Calu3 (cell line): ENCODE results near the gene KTN1. TPM values are rescaled to one million over a fixed set of nuclear protein-coding genes. Genes with fewer than 3 reads are reported as not detected.

ENCODE experiments used
- BruUV-seq: library from RNA; stranded (reverse); fragments of 400-500 nt; replicated peaks from 2 replicates; lab custom pipeline; 2021; lab: Mats Ljungman, UMichigan
- CTCF ChIA-PET: fragments of 300-600 bp; sonication (Branson Sonifier 250); formaldehyde crosslinking; loops from one replicate; lab custom pipeline; 2022; ENCODE audit warnings: antibody characterized with exemption; lab: Charles Lee
- DNase-seq: peaks from one replicate; pipeline ENCODE4 v3.0.0; 2022
- H3K27ac Mint-ChIP-seq: one replicate; pipeline ENCODE4 v1.8.0; 2022; ENCODE audit warnings: mixed read lengths; ENCODE audit not compliant: unreplicated experiment
- H3K27me3 Mint-ChIP-seq: one replicate; pipeline ENCODE4 v1.8.0; 2022; ENCODE audit warnings: mixed read lengths; ENCODE audit not compliant: unreplicated experiment
- H3K36me3 Mint-ChIP-seq: one replicate; pipeline ENCODE4 v1.8.0; 2022; ENCODE audit warnings: mild to moderate bottlenecking, moderate library complexity, mixed read lengths; ENCODE audit not compliant: insufficient read depth, unreplicated experiment
- H3K4me1 Mint-ChIP-seq: one replicate; pipeline ENCODE4 v1.8.0; 2022; ENCODE audit warnings: mild to moderate bottlenecking, low read depth, mixed read lengths; ENCODE audit not compliant: unreplicated experiment
- H3K4me3 Mint-ChIP-seq: one replicate; pipeline ENCODE4 v1.8.0; 2022; ENCODE audit warnings: mild to moderate bottlenecking, low read depth, moderate library complexity, mixed read lengths; ENCODE audit not compliant: unreplicated experiment
- H3K9me3 Mint-ChIP-seq: one replicate; pipeline ENCODE4 v1.8.0; 2022; ENCODE audit warnings: low read depth, mixed read lengths; ENCODE audit not compliant: unreplicated experiment
- intact Hi-C: fragments of 100-400 bp; cut with micrococcal nuclease; formaldehyde crosslinking; loops from one replicate; pipeline ENCODE4 v1.10.0; 2022; ENCODE audit not compliant: unreplicated experiment
- total RNA-seq: library from RNA; stranded (reverse); gene quantifications from 2 replicates; pipeline ENCODE4 v1.2.3, GENCODE V29; 2022
- TF ChIP-seq, protein P1 (sequence below): fragments of 200-600 bp; IDR thresholded peaks from one replicate; pipeline ENCODE4 v1.8.0; 2022; ENCODE audit warnings: antibody characterized with exemption; ENCODE audit not compliant: unreplicated experiment

Gene KTN1
- total RNA-seq, 1 experiment from 2014 or later = 141 TPM

DNA sequence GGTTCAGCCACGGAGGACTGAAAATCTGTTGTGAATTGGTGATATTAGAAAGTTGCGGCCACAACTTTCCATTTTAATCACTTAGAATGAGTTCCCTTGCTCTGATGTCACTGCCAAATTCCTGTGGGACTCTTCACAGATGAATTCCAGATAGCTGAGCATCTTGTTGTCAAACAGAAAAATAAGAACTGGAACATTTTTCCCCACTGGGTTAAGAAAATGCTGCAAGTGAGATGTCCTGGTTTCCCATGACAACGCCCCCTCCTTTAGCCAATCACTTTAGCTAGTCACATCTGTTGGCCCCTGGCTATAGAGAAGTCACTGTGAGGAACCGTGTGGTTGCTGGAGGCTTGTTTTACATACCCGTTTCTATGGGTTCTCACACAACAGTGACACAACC lies 135.9 kb downstream of the KTN1 start:
- CTCF ChIA-PET = no interaction called here

GRCh38 chr14:55717621-55718020 lies 137.6 kb downstream of the KTN1 start:
- DNase-seq = no peak
- H3K4me1 Mint-ChIP-seq = peaks cover 18% of the 10 kb centered on the region
- peaks cover 4% of the 10 kb centered on the region for H3K36me3 Mint-ChIP-seq
- H3K4me3 Mint-ChIP-seq = no peak overlapping the region
- no peaks in the 10 kb centered on the region for H3K27me3 Mint-ChIP-seq
- H3K27ac Mint-ChIP-seq = no peak overlapping the region
- TF ChIP-seq, protein P1, sequence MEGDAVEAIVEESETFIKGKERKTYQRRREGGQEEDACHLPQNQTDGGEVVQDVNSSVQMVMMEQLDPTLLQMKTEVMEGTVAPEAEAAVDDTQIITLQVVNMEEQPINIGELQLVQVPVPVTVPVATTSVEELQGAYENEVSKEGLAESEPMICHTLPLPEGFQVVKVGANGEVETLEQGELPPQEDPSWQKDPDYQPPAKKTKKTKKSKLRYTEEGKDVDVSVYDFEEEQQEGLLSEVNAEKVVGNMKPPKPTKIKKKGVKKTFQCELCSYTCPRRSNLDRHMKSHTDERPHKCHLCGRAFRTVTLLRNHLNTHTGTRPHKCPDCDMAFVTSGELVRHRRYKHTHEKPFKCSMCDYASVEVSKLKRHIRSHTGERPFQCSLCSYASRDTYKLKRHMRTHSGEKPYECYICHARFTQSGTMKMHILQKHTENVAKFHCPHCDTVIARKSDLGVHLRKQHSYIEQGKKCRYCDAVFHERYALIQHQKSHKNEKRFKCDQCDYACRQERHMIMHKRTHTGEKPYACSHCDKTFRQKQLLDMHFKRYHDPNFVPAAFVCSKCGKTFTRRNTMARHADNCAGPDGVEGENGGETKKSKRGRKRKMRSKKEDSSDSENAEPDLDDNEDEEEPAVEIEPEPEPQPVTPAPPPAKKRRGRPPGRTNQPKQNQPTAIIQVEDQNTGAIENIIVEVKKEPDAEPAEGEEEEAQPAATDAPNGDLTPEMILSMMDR = no peak
- CTCF ChIA-PET = interaction anchor here (0.5 kb wide), 1 partner anchor 15 kb away, joined by 3 read pairs; no protein-coding TSS in a partner anchor
- H3K9me3 Mint-ChIP-seq = peaks cover 2% of the 10 kb centered on the region
- intact Hi-C loops = no loop called here
- no TSS peak for BruUV-seq

More for the DNA sequence above, 135.9 kb downstream of the KTN1 start:
- Mint-ChIP-seq H3K9me3 (no peaks in the 10 kb centered on the region), H3K4me3 (no peak overlapping the region), H3K36me3 (no peaks in the 10 kb centered on the region), H3K4me1 (peaks cover 9% of the 10 kb centered on the region), H3K27me3 (no peaks in the 10 kb centered on the region), H3K27ac (no peak overlapping the region)
- TF ChIP-seq, protein P1 = no peak
- BruUV-seq = no TSS peak
- DNase-seq = no peak
- intact Hi-C loops = no loop called here

DNA sequence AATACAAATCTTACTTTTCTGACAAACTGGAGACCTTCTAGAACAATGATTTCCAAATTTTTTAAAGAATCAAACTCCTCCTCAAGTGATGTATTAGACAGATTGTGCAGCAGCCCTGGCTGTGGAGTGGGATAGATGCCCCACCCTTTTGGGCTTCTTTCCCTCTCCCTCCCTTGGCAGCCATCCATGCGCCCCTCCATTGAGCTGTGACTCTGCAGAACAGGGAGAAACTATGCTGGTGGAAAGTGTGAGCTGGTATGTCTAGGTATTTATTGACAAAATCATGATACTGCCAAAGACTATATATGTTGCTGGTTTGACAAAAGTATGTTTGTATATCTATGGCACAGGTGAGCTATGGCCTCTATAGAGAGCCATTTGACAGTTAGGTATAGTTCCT lies 138.5 kb downstream of the KTN1 start:
- no peak for DNase-seq
- H3K4me1 Mint-ChIP-seq = peaks cover 18% of the 10 kb centered on the region
- BruUV-seq = no TSS peak
- no peak overlapping the region for H3K27ac Mint-ChIP-seq
- H3K36me3 Mint-ChIP-seq = peaks cover 4% of the 10 kb centered on the region
- no peak overlapping the region for H3K4me3 Mint-ChIP-seq
- TF ChIP-seq, protein P1 = no peak
- H3K9me3 Mint-ChIP-seq = peaks cover 2% of the 10 kb centered on the region
- intact Hi-C loops = no loop called here
- CTCF ChIA-PET = no interaction called here
- H3K27me3 Mint-ChIP-seq = no peaks in the 10 kb centered on the region

DNA sequence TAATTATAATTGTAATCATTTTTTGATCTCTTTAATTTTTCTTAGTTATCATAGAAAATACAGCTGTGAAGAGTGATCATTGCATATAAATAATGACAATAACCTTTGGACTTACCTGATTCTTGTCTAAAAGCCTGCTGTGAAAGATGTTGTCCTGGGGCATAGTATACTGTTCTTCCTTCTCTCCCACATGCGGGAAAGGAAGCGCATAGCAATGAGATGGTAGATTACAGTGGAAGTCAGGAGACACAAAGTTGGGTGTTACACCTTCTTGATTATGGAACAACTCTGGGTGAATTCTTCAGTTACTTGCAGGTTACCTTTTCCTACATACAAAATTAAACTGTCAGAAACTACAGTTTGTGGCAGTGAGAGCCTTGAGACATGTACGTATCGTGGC lies 140.8 kb downstream of the KTN1 start:
- no peak overlapping the region for H3K27ac Mint-ChIP-seq
- no peak for DNase-seq
- H3K4me3 Mint-ChIP-seq = no peak overlapping the region
- peaks cover 4% of the 10 kb centered on the region for H3K36me3 Mint-ChIP-seq
- TF ChIP-seq, protein P1 = no peak
- H3K9me3 Mint-ChIP-seq = peaks cover 2% of the 10 kb centered on the region
- CTCF ChIA-PET = interaction anchor here (0.6 kb wide), 1 partner anchor 404 kb away, joined by 3 read pairs; no protein-coding TSS in a partner anchor
- intact Hi-C loops = no loop called here
- peaks cover 18% of the 10 kb centered on the region for H3K4me1 Mint-ChIP-seq
- H3K27me3 Mint-ChIP-seq = no peaks in the 10 kb centered on the region
- no TSS peak for BruUV-seq
